ENCODE measurements around the gene AIFM3. TPM values are rescaled to one million over a fixed set of nuclear protein-coding genes. Genes with fewer than 3 reads are reported as not detected.

Gene AIFM3
- total and polyA plus RNA-seq, 2 of the 4 experiments (the other 2 are of a cell fraction): 0.09 to 0.18 TPM

GRCh38 chr22:20990184-20991180 lies 23.4 kb downstream of the AIFM3 start:
- DNase-seq: no peak
- Histone ChIP-seq H3K18ac (ENCODE audit: low read depth, low read length) (no peak overlapping the region), H2BK15ac (ENCODE audit: low read depth, low read length) (no peak overlapping the region), H2AK5ac (ENCODE audit: low read depth, low read length) (no peak overlapping the region), H4K20me1 (ENCODE audit: insufficient read depth, low read length) (no peaks in the 10 kb centered on the region), H2BK120ac (ENCODE audit: low read depth, low read length) (no peak overlapping the region), H3K4me1 (ENCODE audit: control insufficient read depth, insufficient read depth, low read length) (no peaks in the 10 kb centered on the region), H2AK9ac (replicated peaks; ENCODE audit: low read depth, low read length, poor library complexity) (peak overlapping the region; percentile 42), H3K56ac (ENCODE audit: extremely low read depth, insufficient read depth, low read length) (no peak overlapping the region), H3K4me2 (ENCODE audit: low read depth, low read length) (no peak overlapping the region), H3K27ac (ENCODE audit: insufficient read depth, low read length) (no peak overlapping the region), H3K4me3 (ENCODE audit: insufficient read depth, low read depth, low read length) (no peak overlapping the region), H2BK20ac (ENCODE audit: low read depth, low read length) (no peak overlapping the region), H4K5ac (ENCODE audit: low read depth, low read length) (no peak overlapping the region), H3K9me1 (ENCODE audit: insufficient read depth, low read length) (no peaks in the 10 kb centered on the region), H3K14ac (replicated peaks; ENCODE audit: low read depth, low read length) (no peak overlapping the region), H3K9ac (ENCODE audit: low read depth, low read length) (no peak overlapping the region), H3K4ac (ENCODE audit: low read depth, low read length) (no peak overlapping the region), H3K79me1 (ENCODE audit: low read depth in 1 of 2, low read length in 2 of 2) (peaks cover 0 to 12% of the 10 kb centered on the region in 2 experiments; a peak in 2 of 4 replicates), H2AFZ (replicated peaks; ENCODE audit: low read length, poor library complexity) (no peak overlapping the region), H4K91ac (ENCODE audit: insufficient read depth, low read depth, low read length) (no peak overlapping the region), H3K27me3 (ENCODE audit: control insufficient read depth, insufficient read depth, low read length) (no peaks in the 10 kb centered on the region), H3K9me3 (ENCODE audit: control insufficient read depth, insufficient read depth, low read length) (no peaks in the 10 kb centered on the region), H3K36me3 (ENCODE audit: control insufficient read depth, insufficient read depth, low read length) (peaks cover 59% of the 10 kb centered on the region), H2BK5ac (ENCODE audit: low read depth, low read length, poor library complexity, severe bottlenecking) (no peak overlapping the region), H4K8ac (ENCODE audit: low read depth in 2 of 2, low read length in 2 of 2) (no peak overlapping the region), H3K23ac (ENCODE audit: low read depth, low read length) (no peak overlapping the region)
- intact Hi-C loops (cut with micrococcal nuclease) (no loop called here), in situ Hi-C loops (cut with MboI; ENCODE audit: low sequenced_read_pairs) (no loop called here), dilution Hi-C loops (cut with HindIII; ENCODE audit: low sequenced_read_pairs, unreplicated experiment) (no loop called here)
- 85% methylated on average over 3 of the region's 21 CpGs; no CpG with 5 or more reads in 1 of the 2 experiments for WGBS, 2 experiments (ENCODE audit: extremely low coverage in 2 of 2, insufficient read length in 1 of 2)
- no peak for ATAC-seq (ENCODE audit: low read depth)
- BruUV-seq (replicated peaks): no TSS peak
- ChIA-PET CTCF (interaction anchor here (0.5 kb wide), 1 partner anchor 36 kb away, joined by 3 read pairs; no protein-coding TSS in a partner anchor), POLR2A (ENCODE audit: unreplicated experiment) (no interaction called here)
- no peak for TF ChIP-seq ELK1 (IDR thresholded peaks at IDR 0.05; ENCODE audit: borderline replicate concordance, low read depth, low read length)
- no peak for TF ChIP-seq NFE2L2 (IDR thresholded peaks at IDR 0.05; ENCODE audit: low read depth, low read length)
- no peak for TF ChIP-seq BHLHE40 (IDR thresholded peaks at IDR 0.05; ENCODE audit: low read depth, low read length)
- TF ChIP-seq FOS (IDR thresholded peaks at IDR 0.05; ENCODE audit: low read depth, low read length): no peak
- no peak for TF ChIP-seq MAZ (IDR thresholded peaks at IDR 0.05; ENCODE audit: borderline replicate concordance, low read depth, low read length)
- TF ChIP-seq CTCF (conservative IDR thresholded peaks at IDR 0.05; ENCODE audit: low read depth, low read length): no peak
- TF ChIP-seq RAD21 (IDR thresholded peaks at IDR 0.05; ENCODE audit: low read length): no peak
- no peak for TF ChIP-seq RFX5 (IDR thresholded peaks at IDR 0.05; ENCODE audit: low read depth, low read length)
- no peak for TF ChIP-seq MAFK (IDR thresholded peaks at IDR 0.05; ENCODE audit: low read depth, low read length)
- no peak for TF ChIP-seq CHD1 (IDR thresholded peaks at IDR 0.05; ENCODE audit: low read depth, low read length)
- no peak for TF ChIP-seq POLR2A (IDR thresholded peaks at IDR 0.05; ENCODE audit: low read depth, low read length)
- TF ChIP-seq MXI1 (IDR thresholded peaks at IDR 0.05; ENCODE audit: borderline replicate concordance, low read depth, low read length): no peak
- no peak for TF ChIP-seq SMC3 (IDR thresholded peaks at IDR 0.05; ENCODE audit: low read depth, low read length)
- no peak for TF ChIP-seq RCOR1 (IDR thresholded peaks at IDR 0.05; ENCODE audit: insufficient replicate concordance, low read length)

Measured in IMR-90 (cell line).